Neural cell (in vitro differentiated cells): ENCODE results near the gene INPP1. TPM values are rescaled to one million over a fixed set of nuclear protein-coding genes. Genes with fewer than 3 reads are reported as not detected.

Source experiments
- H2AFZ ChIP-seq: fragments of 200-600, 300-800 bp; sonication (generic), shearing (Covaris generic); 2 replicates; pipeline ENCODE4 v1.6.0; 2014; ENCODE audit warnings: low read depth, mild to moderate bottlenecking, antibody characterized with exemption, low read length, moderate library complexity
- H3F3A ChIP-seq: fragments of 200-600 bp; shearing (Covaris generic); 2 replicates; pipeline ENCODE4 v1.6.1; 2016; ENCODE audit warnings: mild to moderate bottlenecking, moderate library complexity, mixed read lengths, antibody characterized with exemption, low read length; ENCODE audit not compliant: insufficient read depth, poor library complexity, severe bottlenecking
- H3K27ac ChIP-seq: fragments of 200-600, 300-800 bp; sonication (generic), shearing (Covaris generic); 2 replicates; pipeline ENCODE4 v1.5.1; 2014; ENCODE audit warnings: mild to moderate bottlenecking, low read length, moderate library complexity
- H3K27me3 ChIP-seq: fragments of 300-800, 200-600 bp; sonication (generic), shearing (Covaris generic); 2 replicates; pipeline ENCODE4 v1.6.0; 2014; ENCODE audit warnings: mild to moderate bottlenecking, low read depth, low read length, moderate library complexity; ENCODE audit not compliant: insufficient read depth
- H3K36me3 ChIP-seq: fragments of 300-800, 200-600 bp; sonication (generic), shearing (Covaris generic); 2 replicates; pipeline ENCODE4 v1.5.1; 2014; ENCODE audit warnings: mild to moderate bottlenecking, antibody characterized with exemption, low read length, moderate library complexity; ENCODE audit not compliant: insufficient read depth
- H3K4me2 ChIP-seq: fragments of 300-800, 200-600 bp; sonication (generic), shearing (Covaris generic); 2 replicates; pipeline ENCODE4 v1.6.0; 2014; ENCODE audit warnings: mild to moderate bottlenecking, low read length
- H3K4me3 ChIP-seq: fragments of 300-800, 200-600 bp; sonication (generic), shearing (Covaris generic); 2 replicates; pipeline ENCODE4 v1.5.1; 2014; ENCODE audit warnings: mild to moderate bottlenecking, low read length, moderate library complexity
- H3K79me2 ChIP-seq: fragments of 200-600 bp; shearing (Covaris generic); replicated peaks from 2 replicates; pipeline ENCODE4 v1.6.0; 2014; ENCODE audit warnings: mild to moderate bottlenecking, low read length, moderate library complexity; ENCODE audit not compliant: insufficient read depth
- H3K9ac ChIP-seq: fragments of 300-800, 200-600 bp; sonication (generic), shearing (Covaris generic); 2 replicates; pipeline ENCODE4 v1.6.1; 2016; ENCODE audit warnings: mild to moderate bottlenecking, low read length, mixed read lengths
- H3K9me2 ChIP-seq: fragments of 200-600 bp; shearing (Covaris generic); 2 replicates; pipeline ENCODE4 v1.6.1; 2016; ENCODE audit warnings: mild to moderate bottlenecking, low read length, mixed read lengths; ENCODE audit not compliant: insufficient read depth
- H3K9me3 ChIP-seq: fragments of 200-600, 300-800 bp; sonication (generic), shearing (Covaris generic); 2 replicates; pipeline ENCODE4 v1.6.1; 2016; ENCODE audit warnings: mild to moderate bottlenecking, mixed run types, low read length, moderate library complexity, mixed read lengths
- H4K20me1 ChIP-seq: fragments of 200-600 bp; shearing (Covaris generic); 2 replicates; pipeline ENCODE4 v1.6.1; 2016; ENCODE audit warnings: mild to moderate bottlenecking, mixed run types; ENCODE audit not compliant: insufficient read depth
- CTCF ChIP-seq: fragments of 450-650 bp; IDR thresholded peaks from 2 replicates; pipeline ENCODE4 v1.5.1; 2014; ENCODE audit warnings: antibody characterized with exemption, mild to moderate bottlenecking, moderate library complexity; ENCODE audit not compliant: poor library complexity, severe bottlenecking
- EP300 ChIP-seq: fragments of 450-650 bp; conservative IDR thresholded peaks from 2 replicates; pipeline ENCODE4 v1.6.1; 2014; ENCODE audit warnings: antibody characterized with exemption, mild to moderate bottlenecking, moderate library complexity; ENCODE audit not compliant: poor library complexity, severe bottlenecking
- EZH2 ChIP-seq: fragments of 200-600, 300-800 bp; shearing (Covaris generic), sonication (generic); IDR thresholded peaks from 2 replicates; pipeline ENCODE4 v1.6.1; 2014; ENCODE audit warnings: antibody characterized with exemption, low read length, borderline replicate concordance, mild to moderate bottlenecking; ENCODE audit not compliant: insufficient read depth, poor library complexity, severe bottlenecking
- MXI1 ChIP-seq: fragments of 450-650 bp; conservative IDR thresholded peaks from 2 replicates; pipeline ENCODE4 v1.6.1; 2014; ENCODE audit warnings: antibody characterized with exemption, mild to moderate bottlenecking; ENCODE audit not compliant: poor library complexity, severe bottlenecking
- POLR2AphosphoS5 ChIP-seq: IDR thresholded peaks from 2 replicates; pipeline ENCODE4 v1.6.1; 2012
- RAD21 ChIP-seq: fragments of 450-650 bp; conservative IDR thresholded peaks from 2 replicates; pipeline ENCODE4 v1.6.1; 2014; ENCODE audit warnings: antibody characterized with exemption, mild to moderate bottlenecking, moderate library complexity
- REST ChIP-seq: IDR thresholded peaks from 2 replicates; pipeline ENCODE4 v1.6.1; 2012; ENCODE audit warnings: borderline replicate concordance
- SMC3 ChIP-seq: fragments of 450-650 bp; conservative IDR thresholded peaks from 2 replicates; pipeline ENCODE4 v1.6.1; 2014; ENCODE audit warnings: antibody characterized with exemption, mild to moderate bottlenecking, moderate library complexity; ENCODE audit not compliant: poor library complexity
- TAF1 ChIP-seq: IDR thresholded peaks from 2 replicates; pipeline ENCODE4 v1.6.1; 2012; ENCODE audit warnings: low read depth
- polyA plus RNA-seq: library from polyadenylated mRNA; depleted of rRNA; stranded (reverse); fragments of >200 nt; gene quantifications from 2 replicates; pipeline ENCODE4 v1.2.3, GENCODE V29; 2014

The INPP1 gene
- polyA plus RNA-seq, 1 donor from 2014 or later: 15.1 TPM

GRCh38 chr2:190379249-190379964 lies 36.0 kb downstream of the INPP1 start:
- Histone ChIP-seq H3K79me2 (no peaks in the 10 kb centered on the region), H3K27ac (no peak overlapping the region), H3K9ac (no peak overlapping the region), H3K9me3 (no peaks in the 10 kb centered on the region), H3K9me2 (no peaks in the 10 kb centered on the region), H4K20me1 (no peaks in the 10 kb centered on the region), H2AFZ (no peak overlapping the region), H3K27me3 (no peaks in the 10 kb centered on the region), H3K36me3 (no peaks in the 10 kb centered on the region), H3F3A (no peaks in the 10 kb centered on the region), H3K4me2 (no peak overlapping the region), H3K4me3 (no peak overlapping the region)
- TF ChIP-seq POLR2AphosphoS5: no peak

- no peak overlapping the region for H3K27ac ChIP-seq
- TF ChIP-seq RAD21: no peak
- H3F3A ChIP-seq: no peaks in the 10 kb centered on the region
- no peaks in the 10 kb centered on the region for H3K27me3 ChIP-seq
- no peak overlapping the region for H3K4me3 ChIP-seq
- H3K79me2 ChIP-seq: no peaks in the 10 kb centered on the region
- no peak overlapping the region for H3K4me2 ChIP-seq
- H3K9me3 ChIP-seq: no peaks in the 10 kb centered on the region
- no peaks in the 10 kb centered on the region for H4K20me1 ChIP-seq
- H2AFZ ChIP-seq: no peak overlapping the region
- H3K36me3 ChIP-seq: no peaks in the 10 kb centered on the region
- no peak overlapping the region for H3K9ac ChIP-seq
- no peaks in the 10 kb centered on the region for H3K9me2 ChIP-seq
Measured at GRCh38 chr2:190380962-190381412, 37.6 kb downstream of the INPP1 start.

- Histone ChIP-seq H3K9ac (no peak overlapping the region), H3K4me3 (no peak overlapping the region), H3K36me3 (no peaks in the 10 kb centered on the region), H3K9me3 (no peaks in the 10 kb centered on the region), H3K9me2 (no peaks in the 10 kb centered on the region), H3K27ac (no peak overlapping the region), H3F3A (no peaks in the 10 kb centered on the region), H3K4me2 (no peak overlapping the region), H3K27me3 (no peaks in the 10 kb centered on the region), H3K79me2 (no peaks in the 10 kb centered on the region), H4K20me1 (no peaks in the 10 kb centered on the region), H2AFZ (no peak overlapping the region)
- TF ChIP-seq POLR2AphosphoS5: no peak
- TF ChIP-seq EZH2: no peak
- TF ChIP-seq REST: no peak
- peak; percentile 76 for TF ChIP-seq RAD21
- TF ChIP-seq MXI1: no peak
- TF ChIP-seq SMC3: peak; percentile 86
- peak; percentile 72 for TF ChIP-seq CTCF
- TF ChIP-seq EP300: no peak
- TF ChIP-seq TAF1: no peak
Measured at GRCh38 chr2:190382851-190383250, 39.5 kb downstream of the INPP1 start.
